ENCODE results near the gene GPATCH2.
"Not testable (repeated sequence)": the region's sequence is repeated elsewhere in the genome, so short reads cannot be mapped to it uniquely, and the experiment has no call there.

Gene GPATCH2

GRCh38 chr1:217630711-217631591 is at the start of gene GPATCH2, which contains the start of gene SPATA17:
TSS of gene GPATCH2 (minus strand) at chr1:217631090. CDS start at chr1:217630971, 119 bp downstream.
TSS of gene SPATA17 (plus strand) at chr1:217631344. CDS start at chr1:217631379, 35 bp downstream.
- DNase-seq: peak; percentile 71

DNA sequence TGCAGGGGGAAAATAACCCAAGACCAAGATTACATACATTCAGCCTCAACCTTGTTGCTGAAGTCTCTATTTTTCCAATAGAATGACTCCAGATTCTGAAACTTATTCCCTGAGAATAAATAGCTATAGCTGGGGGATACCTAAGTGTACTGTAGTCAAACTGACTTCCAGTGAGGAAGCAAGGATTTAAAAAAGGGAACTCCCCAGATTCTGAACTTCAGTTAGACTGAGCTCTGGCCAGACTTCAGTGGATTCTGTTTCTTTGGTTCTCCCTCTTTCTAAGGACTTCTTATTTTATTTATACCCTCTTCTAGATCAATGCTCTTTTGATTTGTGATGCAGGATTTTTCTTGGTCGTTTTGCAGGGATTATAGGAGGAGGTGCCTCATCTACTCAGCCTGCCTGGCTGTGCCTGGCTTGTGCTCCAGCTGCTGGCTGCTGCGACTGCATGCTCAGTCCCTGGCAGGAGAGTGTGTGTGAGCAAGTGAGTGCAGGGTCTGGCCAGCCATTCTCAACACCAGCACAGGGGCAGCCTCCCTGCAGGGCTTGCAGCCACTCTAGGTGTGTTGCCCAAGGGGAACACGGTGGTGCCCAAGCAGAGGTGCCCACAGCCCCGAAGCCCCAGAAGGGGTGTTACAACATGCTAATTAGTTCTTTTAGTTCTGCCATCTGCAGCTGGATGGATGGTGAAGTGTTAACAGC is 43.3 kb upstream of the GPATCH2 start:
- no peak for DNase-seq

- no peak for DNase-seq
Measured at GRCh38 chr1:217673387-217673786, 42.5 kb upstream of the GPATCH2 start.

GRCh38 chr1:217668351-217668940 is 37.6 kb upstream of the GPATCH2 start:
- no peak for DNase-seq

DNA sequence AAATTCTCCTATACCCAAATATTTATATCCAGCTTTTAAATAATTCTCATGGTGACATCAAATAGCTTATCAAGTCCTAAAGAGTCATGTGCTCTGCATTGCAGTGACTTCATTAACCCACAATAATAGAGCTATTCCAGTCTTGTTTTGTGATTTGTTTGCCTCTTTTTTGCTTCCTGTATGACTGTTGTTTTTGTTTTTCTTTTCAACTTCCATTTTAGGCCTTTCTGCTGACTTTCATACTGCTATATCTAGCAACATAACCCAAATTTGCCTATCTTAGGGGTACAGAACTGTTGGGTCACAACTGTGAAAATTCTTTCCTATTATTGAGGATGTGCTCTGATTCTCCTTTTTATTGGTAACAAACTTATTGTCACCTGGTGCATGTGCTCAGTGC is 30.5 kb upstream of the GPATCH2 start:
- no peak for DNase-seq

- no peak for DNase-seq
Measured at GRCh38 chr1:217660353-217661062, 29.6 kb upstream of the GPATCH2 start.

DNA sequence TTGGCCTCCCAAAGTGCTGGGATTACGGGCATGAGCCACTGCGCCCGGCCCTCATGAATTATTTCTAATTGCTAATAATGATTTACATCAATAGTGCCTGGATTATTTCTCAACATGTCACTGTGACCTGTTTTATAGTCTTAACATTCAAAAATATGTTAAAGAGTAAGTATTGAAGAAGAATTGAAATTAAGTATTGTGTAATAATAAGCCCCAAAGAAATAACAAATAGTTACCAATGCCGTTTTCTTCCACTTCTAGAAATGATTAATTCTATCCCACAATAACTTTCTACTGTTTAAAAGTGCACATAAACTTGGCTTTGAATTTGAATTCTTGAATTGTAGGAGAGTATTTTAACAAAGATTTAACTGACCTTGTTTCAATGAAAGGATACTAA is 19.8 kb upstream of the GPATCH2 start:
- no peak for DNase-seq

GRCh38 chr1:217647791-217648190 is 16.9 kb upstream of the GPATCH2 start:
- DNase-seq: no peak

DNA sequence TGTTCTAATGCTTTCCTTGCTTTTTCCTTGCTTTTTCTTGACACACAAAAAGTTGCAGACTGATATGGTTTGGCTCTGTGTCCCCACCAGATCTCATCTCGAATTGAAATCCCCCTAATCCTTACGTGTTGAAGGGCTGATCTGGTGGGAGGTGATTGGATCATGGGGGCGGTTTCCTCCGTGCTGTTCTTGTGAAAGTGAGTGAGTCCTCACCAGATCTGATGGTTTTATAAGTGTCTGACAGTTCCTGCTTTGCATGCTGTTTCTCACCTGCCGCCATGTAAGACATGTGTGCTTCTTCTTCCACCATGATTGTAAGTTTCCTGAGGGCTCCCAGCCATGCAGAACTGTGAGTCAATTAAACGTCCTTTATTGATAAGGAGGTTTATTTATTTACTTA is 11.6 kb upstream of the GPATCH2 start:
- DNase-seq: no peak

DNA sequence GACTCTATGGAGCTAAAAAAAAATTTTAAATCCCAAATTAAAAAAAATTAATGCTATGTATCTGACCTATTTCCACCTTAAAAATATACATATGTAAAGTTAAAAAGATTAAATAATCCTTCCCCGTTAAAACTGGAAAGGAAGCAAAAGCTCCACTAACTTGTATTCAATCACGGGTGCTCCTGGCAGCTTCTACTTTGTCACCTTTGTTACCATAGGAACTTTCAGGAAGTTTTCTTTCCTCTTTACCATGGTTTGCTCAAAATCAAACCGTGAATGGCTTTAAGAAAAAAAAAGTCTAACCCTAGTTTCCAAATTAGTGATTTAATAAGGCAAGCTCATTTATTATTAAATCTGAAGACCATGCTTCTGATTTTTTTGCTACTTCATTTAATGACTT is 3.5 kb downstream of the GPATCH2 start:
- no peak for DNase-seq

- DNase-seq: no peak
Measured at GRCh38 chr1:217626321-217626720, 4.6 kb downstream of the GPATCH2 start.

GRCh38 chr1:217622042-217622441 is 8.8 kb downstream of the GPATCH2 start:
- no peak for DNase-seq

- no peak for DNase-seq
Measured at GRCh38 chr1:217620814-217621213, 10.1 kb downstream of the GPATCH2 start.

- peak; percentile 1 for DNase-seq
Measured at GRCh38 chr1:217617126-217617525, 13.8 kb downstream of the GPATCH2 start.

DNA sequence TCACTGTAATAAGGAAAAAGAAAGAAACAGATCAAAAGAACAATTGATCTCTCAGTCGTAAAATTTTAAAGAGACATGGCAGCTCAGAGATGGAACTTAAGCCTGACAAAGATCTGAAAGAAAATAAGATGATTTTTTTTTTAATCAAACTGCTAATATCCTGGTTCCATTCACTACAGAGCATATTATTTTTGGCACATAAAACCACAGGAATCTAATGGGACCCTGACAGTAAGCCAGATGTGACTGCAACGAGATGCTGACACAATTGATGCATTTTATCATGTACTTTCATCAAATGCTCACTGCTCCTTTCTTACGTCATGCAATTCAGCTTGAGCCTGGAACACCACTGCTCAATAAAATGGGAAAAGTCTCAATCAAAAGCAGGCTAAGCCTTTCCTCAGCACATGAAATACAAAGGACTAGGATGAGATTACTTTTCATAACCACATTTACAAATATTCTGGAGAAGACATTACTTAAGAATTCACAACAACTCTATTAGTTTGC is 16.6 kb downstream of the GPATCH2 start:
- DNase-seq: no peak

DNA sequence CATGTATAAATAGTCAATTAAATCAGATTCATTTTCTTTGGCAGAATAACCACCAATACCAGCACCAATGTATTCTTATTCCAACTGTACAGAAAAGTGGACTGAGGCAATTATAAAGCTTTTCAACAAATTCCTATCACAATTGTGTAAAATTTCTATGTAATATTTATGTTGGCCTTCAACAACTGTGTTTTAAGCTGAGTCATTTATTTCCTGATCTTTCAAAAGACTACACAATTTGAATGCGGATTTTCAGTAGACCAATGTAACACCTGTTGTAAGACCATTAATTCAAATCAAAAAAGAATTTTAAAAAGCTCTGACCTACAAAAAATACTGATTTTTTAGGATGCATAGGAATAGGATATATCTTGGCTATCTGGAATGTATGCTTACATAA is 25.5 kb downstream of the GPATCH2 start:
- DNase-seq: no peak

DNA sequence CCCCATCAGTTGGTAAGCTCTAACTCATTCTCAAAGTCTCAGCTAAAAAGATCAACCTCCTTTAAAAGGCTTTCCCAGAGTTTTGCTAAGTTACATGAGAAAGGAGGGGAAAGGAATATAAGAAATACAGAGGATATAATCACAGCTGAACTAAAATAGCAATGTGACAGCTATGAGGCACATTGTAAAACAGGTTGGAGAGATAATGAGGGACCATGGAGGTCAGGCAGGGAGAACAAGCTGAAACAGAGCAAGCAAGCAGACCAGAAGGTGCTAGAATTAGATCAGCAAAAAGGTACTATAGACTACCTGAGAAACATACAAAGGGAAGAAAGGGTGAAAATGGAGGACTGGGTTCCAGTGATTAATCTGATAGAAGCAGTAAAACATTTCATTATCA is 28.5 kb downstream of the GPATCH2 start:
- no peak for DNase-seq

- no peak for DNase-seq
Measured at GRCh38 chr1:217599154-217599553, 31.7 kb downstream of the GPATCH2 start.

GRCh38 chr1:217590598-217590997 is 40.3 kb downstream of the GPATCH2 start:
- no peak for DNase-seq

GRCh38 chr1:217586586-217586985 is 44.3 kb downstream of the GPATCH2 start:
- DNase-seq: no peak

DNA sequence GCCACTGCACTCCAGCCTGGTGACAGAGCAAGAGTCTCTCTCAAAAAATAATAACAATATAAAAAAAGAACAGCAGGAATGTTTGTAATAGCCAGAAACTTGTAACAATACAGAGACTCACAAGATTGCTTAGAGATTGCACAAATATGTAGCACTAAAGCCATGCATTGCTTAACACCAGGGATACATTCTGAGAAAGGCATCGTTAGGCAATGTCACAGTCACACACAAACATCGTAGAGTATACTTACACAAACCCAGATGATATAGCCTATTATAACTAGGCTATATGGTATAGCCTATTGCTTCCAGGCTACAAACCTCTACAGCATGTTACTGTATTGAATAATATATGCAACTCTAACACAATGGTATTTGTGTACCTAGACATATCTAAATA is 45.3 kb downstream of the GPATCH2 start:
- DNase-seq: no peak

GRCh38 chr1:217584286-217584811 is 46.5 kb downstream of the GPATCH2 start:
- not testable (repeated sequence) for DNase-seq

DNA sequence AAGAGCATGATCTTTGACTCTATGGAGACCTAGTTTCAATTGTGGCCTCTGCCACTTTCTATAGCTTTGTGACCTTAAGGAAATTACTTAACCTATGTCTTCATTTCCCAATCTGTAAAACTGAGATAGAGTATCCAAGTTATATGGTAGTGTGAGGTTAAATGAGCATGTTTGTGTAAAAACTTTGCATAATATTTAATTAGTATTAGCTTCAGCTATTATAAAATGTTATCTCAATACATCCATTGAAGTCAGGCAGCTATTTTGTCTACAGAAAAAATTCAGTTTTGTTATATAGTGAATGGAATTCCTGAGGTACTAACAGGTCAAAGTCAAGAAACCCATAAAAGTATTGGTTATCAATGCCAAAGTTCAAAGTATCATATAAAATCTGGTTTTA is 53.6 kb downstream of the GPATCH2 start:
- no peak for DNase-seq
